ENCODE measurements around the gene MED28. TPM values are rescaled to one million over a fixed set of nuclear protein-coding genes. Genes with fewer than 3 reads are reported as not detected.
"Not testable (repeated sequence)": the region's sequence is repeated elsewhere in the genome, so short reads cannot be mapped to it uniquely, and the experiment has no call there.

Gene MED28
- 10 to 100 TPM in 2 of 4 donors, 1 to 10 TPM in 2; 8.1 to 11.8 (median 9.5) TPM for total RNA-seq

DNA sequence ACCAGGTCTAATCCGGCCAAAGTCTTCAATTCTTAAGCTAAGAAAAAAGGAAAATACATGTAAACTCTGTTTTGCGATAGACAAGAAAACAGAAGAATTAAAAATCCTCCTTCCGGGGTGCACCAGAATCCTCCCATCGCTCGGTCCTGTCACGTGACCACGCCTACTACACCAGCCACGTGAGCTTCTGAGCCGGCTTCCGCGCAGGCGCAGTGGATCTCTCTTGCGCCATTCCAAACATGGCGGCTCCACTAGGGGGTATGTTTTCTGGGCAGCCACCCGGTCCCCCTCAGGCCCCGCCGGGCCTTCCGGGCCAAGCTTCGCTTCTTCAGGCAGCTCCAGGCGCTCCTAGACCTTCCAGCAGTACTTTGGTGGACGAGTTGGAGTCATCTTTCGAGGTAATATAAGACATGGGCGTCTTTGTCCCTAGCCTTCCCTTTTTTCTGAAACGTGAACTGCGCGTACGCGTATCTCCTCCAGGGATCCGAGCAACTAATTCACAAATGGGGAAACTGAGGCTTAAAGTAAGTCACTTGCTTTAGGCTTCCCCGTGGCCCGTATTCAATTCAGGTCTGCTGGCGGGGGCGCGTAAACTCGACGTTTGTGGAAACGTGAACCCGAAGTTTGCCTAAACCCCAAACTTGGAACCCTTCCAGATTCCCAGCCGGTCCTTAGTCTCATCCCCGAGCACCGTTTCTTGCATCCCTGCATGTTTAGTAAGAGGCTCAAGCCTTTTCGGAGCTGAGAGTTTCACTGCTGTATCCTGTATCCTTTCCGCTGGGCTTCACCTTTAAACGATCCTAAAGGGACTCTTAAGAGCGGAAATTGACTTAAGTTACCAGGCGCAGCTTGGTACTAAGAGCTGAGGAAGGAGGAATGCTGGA is at the start of gene MED28:
Gene MED28, plus strand, starts transcription at position 226 of the 884 bp plus-strand sequence. Its CDS starts 14 bp downstream, at position 240.
- H3K4me3 ChIP-seq (ENCODE audit: low read depth, poor library complexity, severe bottlenecking) = peak within 1 kb of the TSS; percentile 77
- DNase-seq (ENCODE audit: low spot score in 2 of 2) = peak; percentile 96 to 99
- TF ChIP-seq CTCF (IDR thresholded peaks at IDR 0.05) = no peak
- peak in 1 of 2 donors; percentile 68 for TF ChIP-seq POLR2A (IDR thresholded peaks at IDR 0.05)
- WGBS, 2 donors = 1% methylated on average over 46 of the region's 46 CpGs
- intact Hi-C loops (cut with DNase I; ENCODE audit: low total_unique reads) = loop anchor here (5.0 kb wide), 1 partner anchor 188 kb away; no protein-coding TSS in a partner anchor

GRCh38 chr4:17565846-17566245 is 48.6 kb upstream of the MED28 start:
- TF ChIP-seq POLR2A (IDR thresholded peaks at IDR 0.05) (no peak), CTCF (IDR thresholded peaks at IDR 0.05) (no peak)

GRCh38 chr4:17567271-17567670 is 47.2 kb upstream of the MED28 start:
- no peak overlapping the region for H3K4me3 ChIP-seq (ENCODE audit: low read depth, poor library complexity, severe bottlenecking)
- intact Hi-C loops (cut with DNase I; ENCODE audit: low total_unique reads) = no loop called here
- DNase-seq (ENCODE audit: low spot score in 2 of 2) = no peak
- TF ChIP-seq CTCF (IDR thresholded peaks at IDR 0.05) (no peak), POLR2A (IDR thresholded peaks at IDR 0.05) (no peak)
- WGBS, 2 donors = 61 to 68% methylated on average over 2 of the region's 2 CpGs

More at GRCh38 chr4:17565846-17566245, 48.6 kb upstream of the MED28 start:
- DNase-seq (ENCODE audit: low spot score in 2 of 2) = no peak
- no peak overlapping the region for H3K4me3 ChIP-seq (ENCODE audit: low read depth, poor library complexity, severe bottlenecking)
- WGBS, 2 donors = 92 to 96% methylated on average over 3 of the region's 3 CpGs
- intact Hi-C loops (cut with DNase I; ENCODE audit: low total_unique reads) = no loop called here

- no peak for TF ChIP-seq POLR2A (IDR thresholded peaks at IDR 0.05)
- TF ChIP-seq CTCF (IDR thresholded peaks at IDR 0.05) = no peak
- 91 to 92% methylated on average over 4 of the region's 4 CpGs for WGBS, 2 donors
- no peak overlapping the region for H3K4me3 ChIP-seq (ENCODE audit: low read depth, poor library complexity, severe bottlenecking)
- intact Hi-C loops (cut with DNase I; ENCODE audit: low total_unique reads) = no loop called here
- no peak for DNase-seq (ENCODE audit: low spot score in 2 of 2)
These were observed 40.2 kb upstream of the MED28 start for GRCh38 chr4:17574206-17574605.

GRCh38 chr4:17575177-17575576 is 39.3 kb upstream of the MED28 start:
- H3K4me3 ChIP-seq (ENCODE audit: low read depth, poor library complexity, severe bottlenecking); intact Hi-C loops (cut with DNase I; ENCODE audit: low total_unique reads): not testable (repeated sequence)
- peak in 1 of 2 donors; percentile 83 for DNase-seq (ENCODE audit: low spot score in 2 of 2)
- WGBS, 2 donors = 95 to 98% methylated on average over 12 of the region's 12 CpGs

DNA sequence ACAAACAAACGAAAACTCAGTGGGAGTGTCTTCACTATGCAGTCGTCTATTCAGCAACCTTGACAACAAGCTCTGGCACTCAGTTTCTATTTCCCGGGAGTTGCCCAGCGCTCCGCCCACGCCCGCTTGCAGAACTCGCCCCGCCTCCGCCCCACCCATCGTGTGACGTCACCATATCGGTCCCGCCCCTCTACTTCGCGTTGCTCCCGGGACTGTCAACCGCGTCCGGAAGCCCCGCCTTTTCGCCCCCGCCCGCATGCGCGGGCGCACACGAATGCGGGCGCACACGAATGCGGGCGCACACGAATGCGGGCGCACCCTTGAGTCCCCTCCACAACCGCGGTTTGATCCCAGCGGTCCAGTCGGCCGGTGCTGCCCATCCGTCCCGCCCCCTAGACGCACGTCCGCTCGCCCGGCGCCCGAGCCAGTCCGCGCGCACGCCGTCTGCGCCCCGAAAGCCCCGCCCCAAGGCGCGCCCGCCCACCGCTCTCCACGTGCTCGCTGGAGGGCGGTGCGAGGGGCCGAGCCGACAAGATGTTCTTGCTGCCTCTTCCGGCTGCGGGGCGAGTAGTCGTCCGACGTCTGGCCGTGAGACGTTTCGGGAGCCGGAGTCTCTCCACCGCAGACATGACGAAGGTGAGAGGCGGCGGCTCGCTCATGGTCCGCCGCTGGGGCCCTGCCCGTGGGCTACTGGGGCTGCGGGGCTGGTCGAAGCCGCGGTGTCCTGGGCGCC is 37.3 kb upstream of the MED28 start, which contains the start of gene LAP3:
Gene LAP3, plus strand, starts transcription at position 267 of the 733 bp plus-strand sequence. Its CDS starts 268 bp downstream, at position 535.
- intact Hi-C loops (cut with DNase I; ENCODE audit: low total_unique reads) = no loop called here
- H3K4me3 ChIP-seq (ENCODE audit: low read depth, poor library complexity, severe bottlenecking) = peak within 1 kb of the TSS; percentile 72
- peak; percentile 97 to 100 for DNase-seq (ENCODE audit: low spot score in 2 of 2)
- WGBS, 2 donors = 0% methylated on average over 30 to 40 of the region's 91 CpGs
- TF ChIP-seq POLR2A (IDR thresholded peaks at IDR 0.05) (peak in 1 of 2 donors; percentile 26), CTCF (IDR thresholded peaks at IDR 0.05) (no peak)

Data from lower leg skin (tissue), 4 donors.